GM21423 (cell line): ENCODE results near the gene CD9.
"Not testable (repeated sequence)": the region's sequence is repeated elsewhere in the genome, so short reads cannot be mapped to it uniquely, and the experiment has no call there.

Experiments
- ATAC-seq: cut with Tn5 transposase; IDR thresholded peaks from one replicate; pipeline ENCODE4 v1.9.1; 2021; ENCODE audit warnings: mild to moderate bottlenecking, moderate library complexity; ENCODE audit not compliant: unreplicated experiment

Gene CD9

GRCh38 chr12:6178981-6179761, 21.0 kb upstream of the CD9 start:
- no peak for ATAC-seq

GRCh38 chr12:6180268-6181051, 19.7 kb upstream of the CD9 start:
- no peak for ATAC-seq

- no peak for ATAC-seq
Observed at GRCh38 chr12:6181166-6181565, 19.0 kb upstream of the CD9 start.

GRCh38 chr12:6181583-6182278, 18.5 kb upstream of the CD9 start:
- no peak for ATAC-seq

GRCh38 chr12:6182279-6182898, 17.8 kb upstream of the CD9 start:
- ATAC-seq = no peak

- ATAC-seq = no peak
Observed at GRCh38 chr12:6183689-6184428, 16.3 kb upstream of the CD9 start.

GRCh38 chr12:6185961-6186827, 14.0 kb upstream of the CD9 start:
- no peak for ATAC-seq

GRCh38 chr12:6187948-6188793, 12.0 kb upstream of the CD9 start:
- ATAC-seq = no peak

- ATAC-seq = no peak
Observed at GRCh38 chr12:6189028-6189427, 11.2 kb upstream of the CD9 start.

GRCh38 chr12:6189952-6190598, 10.1 kb upstream of the CD9 start:
- not testable (repeated sequence) for ATAC-seq

GRCh38 chr12:6190767-6191530, 9.3 kb upstream of the CD9 start:
- ATAC-seq = not testable (repeated sequence)

- no peak for ATAC-seq
Observed at GRCh38 chr12:6192604-6193380, 7.4 kb upstream of the CD9 start.

GRCh38 chr12:6193853-6194815, 6.1 kb upstream of the CD9 start:
- no peak for ATAC-seq

- peak; percentile 57 for ATAC-seq
Observed at GRCh38 chr12:6195665-6196535, 4.3 kb upstream of the CD9 start.

- no peak for ATAC-seq
Observed at GRCh38 chr12:6198051-6198450, 2.1 kb upstream of the CD9 start.
